Subcutaneous adipose tissue (tissue), 4 donors: ENCODE results near the gene FSTL3. TPM values are rescaled to one million over a fixed set of nuclear protein-coding genes. Genes with fewer than 3 reads are reported as not detected.

Experiments
- total RNA-seq, 4 donors: library from RNA; depleted of rRNA; stranded (reverse); fragments of >200 nt; gene quantifications; one replicate each; pipeline ENCODE4 v1.1.0, GENCODE V29; 2016
- TF ChIP-seq, protein P1 (sequence below): fragments of 450-650 bp; IDR thresholded peaks from one replicate; pipeline ENCODE4 v1.5.1; 2016; ENCODE audit warnings: low read depth, mild to moderate bottlenecking, control low read depth, antibody characterized with exemption, moderate library complexity

The FSTL3 gene
- total RNA-seq, 4 donors from 2014 or later, result 54.5 to 124 (median 91.4) TPM

DNA sequence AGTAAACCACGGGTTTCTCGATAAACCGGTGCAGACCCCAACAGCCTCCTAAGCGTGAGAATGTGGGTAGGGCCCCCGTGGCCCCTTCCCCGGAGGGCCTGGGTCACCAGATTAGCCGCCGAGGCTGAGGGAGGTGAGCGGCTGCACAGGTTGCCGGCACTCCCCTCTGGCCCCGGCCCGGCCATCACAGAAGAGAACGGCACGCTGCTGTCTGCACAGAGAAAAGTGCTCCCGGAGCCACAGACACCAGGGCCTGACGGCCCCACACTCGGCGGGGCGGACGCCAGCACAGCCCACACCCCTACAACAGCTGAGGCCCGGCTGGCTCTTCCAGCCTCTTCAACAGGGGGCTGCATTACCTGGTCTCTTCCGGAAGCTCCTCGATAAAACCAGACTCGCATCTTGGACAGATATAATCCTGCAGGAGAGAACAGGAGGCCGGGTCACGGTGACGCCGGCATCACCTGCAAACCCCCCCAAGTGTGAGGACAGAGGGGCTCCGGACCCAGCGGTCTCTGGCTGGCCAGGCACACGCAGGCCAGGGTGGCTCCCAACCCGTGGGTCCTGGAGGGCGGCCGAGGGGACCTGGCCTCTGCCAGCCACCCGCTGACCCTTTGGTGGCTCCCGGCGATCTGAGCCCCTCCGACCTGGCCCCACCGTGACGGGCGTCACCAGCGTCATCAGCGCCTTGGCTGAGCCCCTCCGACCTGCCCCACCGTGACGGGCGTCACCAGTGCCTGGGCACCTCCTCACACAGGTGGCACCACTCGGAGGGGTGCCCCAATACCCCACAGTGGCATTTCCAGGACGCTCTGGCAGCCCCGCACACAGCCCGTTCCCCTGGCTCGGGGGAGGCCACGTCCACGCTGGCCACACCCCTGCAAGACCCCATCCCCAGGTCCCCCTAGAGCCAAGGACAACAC, 23.5 kb upstream of the FSTL3 start:
- TF ChIP-seq, protein P1, sequence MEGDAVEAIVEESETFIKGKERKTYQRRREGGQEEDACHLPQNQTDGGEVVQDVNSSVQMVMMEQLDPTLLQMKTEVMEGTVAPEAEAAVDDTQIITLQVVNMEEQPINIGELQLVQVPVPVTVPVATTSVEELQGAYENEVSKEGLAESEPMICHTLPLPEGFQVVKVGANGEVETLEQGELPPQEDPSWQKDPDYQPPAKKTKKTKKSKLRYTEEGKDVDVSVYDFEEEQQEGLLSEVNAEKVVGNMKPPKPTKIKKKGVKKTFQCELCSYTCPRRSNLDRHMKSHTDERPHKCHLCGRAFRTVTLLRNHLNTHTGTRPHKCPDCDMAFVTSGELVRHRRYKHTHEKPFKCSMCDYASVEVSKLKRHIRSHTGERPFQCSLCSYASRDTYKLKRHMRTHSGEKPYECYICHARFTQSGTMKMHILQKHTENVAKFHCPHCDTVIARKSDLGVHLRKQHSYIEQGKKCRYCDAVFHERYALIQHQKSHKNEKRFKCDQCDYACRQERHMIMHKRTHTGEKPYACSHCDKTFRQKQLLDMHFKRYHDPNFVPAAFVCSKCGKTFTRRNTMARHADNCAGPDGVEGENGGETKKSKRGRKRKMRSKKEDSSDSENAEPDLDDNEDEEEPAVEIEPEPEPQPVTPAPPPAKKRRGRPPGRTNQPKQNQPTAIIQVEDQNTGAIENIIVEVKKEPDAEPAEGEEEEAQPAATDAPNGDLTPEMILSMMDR, result no peak

DNA sequence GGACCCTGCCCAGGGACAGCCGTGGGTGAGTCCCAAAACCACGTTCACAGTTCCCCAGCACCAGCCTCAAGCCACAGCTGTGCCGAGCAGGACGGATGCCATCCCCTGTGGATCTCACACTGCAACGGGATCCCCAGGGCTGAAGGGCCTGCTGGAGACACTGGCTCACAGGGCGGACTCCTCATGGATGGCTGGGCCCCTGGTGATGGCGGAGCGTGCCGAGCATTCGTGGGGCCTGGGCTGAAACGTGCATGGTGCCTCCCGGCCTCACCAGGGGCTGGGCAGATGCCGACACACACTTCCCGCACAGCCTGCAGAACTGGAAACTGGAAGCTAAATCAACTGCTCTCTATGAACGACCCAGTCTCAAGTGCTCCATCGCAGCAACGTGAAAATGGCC, 22.8 kb upstream of the FSTL3 start:
- TF ChIP-seq, protein P1, result no peak

DNA sequence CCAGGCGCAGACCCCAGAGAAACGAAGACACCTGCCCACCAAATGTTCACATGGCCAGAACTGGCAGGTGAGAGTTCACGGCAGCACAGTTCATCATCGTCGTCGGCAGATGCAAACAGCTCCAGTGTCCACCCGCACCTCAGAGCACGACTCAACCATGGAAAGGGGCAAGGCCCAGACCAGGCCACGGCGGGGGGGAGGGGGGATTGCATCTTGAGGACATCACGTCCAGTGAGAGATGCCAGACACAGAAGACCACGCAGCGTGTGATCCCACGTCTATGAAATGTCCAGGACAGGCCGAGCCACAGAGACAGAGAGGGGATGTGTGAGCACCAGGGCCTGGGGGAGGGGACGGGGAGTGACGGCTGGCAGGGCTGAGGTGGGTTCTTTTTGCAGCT, 20.5 kb upstream of the FSTL3 start:
- TF ChIP-seq, protein P1, result no peak

DNA sequence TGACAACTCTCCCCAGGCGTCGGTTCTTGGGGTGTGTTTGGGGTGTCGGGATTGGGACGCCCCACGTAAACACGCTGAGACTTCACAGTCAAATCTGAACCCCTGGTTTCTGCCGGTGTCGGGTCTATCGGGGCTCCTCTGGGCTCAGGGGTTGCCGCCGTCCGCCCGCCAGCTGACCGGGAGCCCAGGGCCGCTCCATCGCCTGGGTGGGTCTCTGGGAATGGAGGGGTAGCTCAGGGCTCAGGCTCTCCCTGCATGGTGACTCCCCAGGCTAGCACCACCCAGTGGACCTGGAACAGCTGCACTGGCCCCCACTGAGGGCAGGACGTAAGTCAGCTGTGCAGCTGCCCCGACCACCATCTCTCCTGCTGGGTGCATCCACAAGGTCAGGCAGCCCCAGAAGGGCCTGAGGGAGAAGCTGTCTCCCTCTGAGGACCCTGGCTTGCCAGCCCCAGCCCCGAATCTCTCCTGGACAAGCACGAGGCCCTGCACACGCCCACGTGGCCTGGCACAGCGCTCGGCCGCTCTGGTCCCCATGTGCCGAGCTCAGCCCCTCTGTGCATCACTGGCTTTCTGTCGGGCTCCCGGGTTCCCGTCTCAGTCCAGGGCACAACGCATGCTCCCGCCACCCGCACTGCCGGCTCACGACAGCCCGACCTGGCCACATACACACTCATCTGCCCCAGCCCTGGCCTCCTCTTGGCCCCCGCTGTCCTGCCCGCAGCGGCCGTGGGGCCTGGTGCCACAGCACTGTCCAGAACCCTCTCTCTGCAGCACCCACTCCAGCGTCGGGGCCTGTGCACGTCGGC, 19.2 kb upstream of the FSTL3 start:
- TF ChIP-seq, protein P1, result no peak

DNA sequence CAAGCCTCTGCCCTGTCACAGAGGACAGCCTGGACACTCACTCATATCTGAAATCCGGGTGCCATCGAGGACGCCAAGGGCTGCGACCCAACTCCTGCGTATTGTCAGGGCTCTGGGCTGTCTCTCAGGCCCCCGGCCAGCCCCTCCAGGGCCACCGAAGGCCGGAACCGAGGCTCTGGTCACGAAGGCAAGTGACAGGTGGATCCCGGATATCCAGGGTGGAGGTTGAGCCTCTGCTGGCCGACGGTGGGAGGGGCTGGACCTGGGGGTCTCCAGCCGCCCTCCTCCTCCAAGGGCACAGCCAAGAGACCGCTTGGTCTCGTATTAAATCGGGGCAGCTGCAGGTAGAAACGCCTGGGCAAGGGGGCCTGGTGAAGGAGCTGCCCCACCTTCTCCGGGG, 18.6 kb upstream of the FSTL3 start:
- TF ChIP-seq, protein P1, result no peak

- TF ChIP-seq, protein P1, result no peak
Observed at GRCh38 chr19:658059-658839, 17.9 kb upstream of the FSTL3 start.
